SW480 (cell line): ENCODE results near the gene GABPB1.
"Not testable (repeated sequence)": the region's sequence is repeated elsewhere in the genome, so short reads cannot be mapped to it uniquely, and the experiment has no call there.

ENCODE experiments used
- DNase-seq: peaks from one replicate; pipeline ENCODE4 v3.0.0-alpha.2; 2016; ENCODE audit warnings: low spot score

The GABPB1 gene

GRCh38 chr15:50354838-50355618 is at the start of gene GABPB1:
TSS of gene GABPB1 (minus strand) at chr15:50355198. CDS start at chr15:50309798, 45,400 bp downstream.
- peak; percentile 82 for DNase-seq

DNA sequence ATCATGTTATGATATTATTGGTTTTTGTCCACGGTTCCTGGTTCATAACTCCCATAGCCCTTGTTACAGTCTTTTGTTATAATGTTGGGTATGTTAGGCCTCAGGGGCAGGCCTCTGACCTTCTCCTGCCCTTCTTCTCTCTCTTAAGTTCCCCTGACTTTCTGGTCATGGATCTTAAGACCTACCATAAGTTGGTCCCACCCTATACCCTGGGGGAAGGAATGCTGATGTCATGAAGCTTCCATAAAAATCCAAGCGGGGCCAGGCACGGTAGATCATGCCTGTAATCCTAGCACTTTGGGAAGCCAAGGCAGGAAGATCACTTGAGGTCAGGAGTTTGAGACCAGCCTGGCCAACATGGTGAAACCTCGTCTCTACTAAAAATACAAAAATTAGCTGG is 36.6 kb upstream of the GABPB1 start:
- DNase-seq = not testable (repeated sequence)

DNA sequence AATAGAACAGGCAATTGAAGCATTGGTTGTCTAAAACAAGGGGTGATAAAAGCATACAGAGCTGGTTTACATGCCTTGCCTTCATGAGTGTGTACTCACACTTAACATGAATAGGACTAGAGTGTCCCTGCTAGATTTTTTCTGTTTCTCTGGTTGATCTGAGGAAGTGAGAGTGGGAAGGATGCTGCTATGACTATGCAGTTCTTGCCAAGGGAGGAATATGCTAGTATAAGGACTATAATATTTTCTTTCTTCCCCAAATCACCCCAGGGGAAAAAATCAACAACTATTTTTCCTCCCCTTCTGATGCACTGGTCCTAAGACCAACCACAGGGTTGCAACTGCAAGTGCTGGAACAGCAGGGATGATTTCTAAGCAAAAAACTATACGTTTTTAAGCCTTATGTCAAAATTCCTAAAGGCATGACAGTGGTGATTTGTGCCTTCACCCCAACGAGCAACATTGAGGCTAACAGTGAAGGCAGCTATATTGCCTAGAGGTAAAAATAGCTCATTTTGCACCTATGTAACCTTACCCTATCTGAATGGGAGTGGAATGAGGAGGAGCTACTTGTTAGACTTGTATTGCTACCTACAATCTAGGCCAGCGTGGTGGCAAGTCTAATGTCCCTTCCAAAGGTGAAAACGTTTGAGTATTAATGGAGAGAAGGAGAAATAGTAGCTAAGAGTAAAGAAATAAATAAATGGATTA is 35.7 kb upstream of the GABPB1 start:
- no peak for DNase-seq

GRCh38 chr15:50382408-50382807 is 27.4 kb upstream of the GABPB1 start:
- DNase-seq = not testable (repeated sequence)

DNA sequence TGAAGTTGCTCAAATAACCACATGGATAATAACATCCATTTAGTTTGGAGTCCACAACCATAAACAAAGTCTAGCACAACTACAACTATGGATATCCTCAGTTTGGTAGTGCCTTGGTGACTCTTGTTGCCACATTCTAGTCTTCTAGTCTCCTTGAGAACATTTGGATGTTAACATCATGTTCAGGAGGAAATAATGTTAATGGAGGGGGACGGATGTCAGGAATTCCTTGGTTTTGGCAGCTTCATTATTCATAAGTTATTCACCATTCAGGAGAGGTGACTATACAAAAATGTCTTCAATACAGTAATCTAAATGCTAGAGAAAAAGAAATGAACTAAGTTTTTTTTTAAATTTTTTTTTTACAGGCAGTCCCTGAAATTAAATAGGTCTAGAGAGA is 26.4 kb upstream of the GABPB1 start:
- no peak for DNase-seq

DNA sequence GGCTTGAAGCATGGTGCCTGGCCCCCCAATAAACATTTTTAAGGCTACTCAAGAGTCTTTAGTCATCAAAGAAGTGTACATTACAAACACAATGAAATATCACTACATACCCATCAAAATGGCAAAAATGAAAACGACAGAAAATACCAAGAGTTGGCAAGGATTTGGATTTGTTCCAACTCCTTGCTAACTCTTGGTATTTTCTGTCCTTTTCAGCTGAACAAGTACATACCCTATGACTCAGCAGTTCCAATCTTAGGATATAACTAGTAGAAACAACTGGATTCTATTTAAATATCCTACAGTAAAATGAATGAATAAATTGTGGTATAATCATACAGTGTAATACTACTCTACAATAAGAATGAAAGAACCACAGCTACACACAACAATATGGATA is 25.1 kb upstream of the GABPB1 start:
- no peak for DNase-seq

GRCh38 chr15:50379413-50379812 is 24.4 kb upstream of the GABPB1 start:
- DNase-seq = not testable (repeated sequence)

- no peak for DNase-seq
Measured at GRCh38 chr15:50378776-50379175, 23.8 kb upstream of the GABPB1 start.

DNA sequence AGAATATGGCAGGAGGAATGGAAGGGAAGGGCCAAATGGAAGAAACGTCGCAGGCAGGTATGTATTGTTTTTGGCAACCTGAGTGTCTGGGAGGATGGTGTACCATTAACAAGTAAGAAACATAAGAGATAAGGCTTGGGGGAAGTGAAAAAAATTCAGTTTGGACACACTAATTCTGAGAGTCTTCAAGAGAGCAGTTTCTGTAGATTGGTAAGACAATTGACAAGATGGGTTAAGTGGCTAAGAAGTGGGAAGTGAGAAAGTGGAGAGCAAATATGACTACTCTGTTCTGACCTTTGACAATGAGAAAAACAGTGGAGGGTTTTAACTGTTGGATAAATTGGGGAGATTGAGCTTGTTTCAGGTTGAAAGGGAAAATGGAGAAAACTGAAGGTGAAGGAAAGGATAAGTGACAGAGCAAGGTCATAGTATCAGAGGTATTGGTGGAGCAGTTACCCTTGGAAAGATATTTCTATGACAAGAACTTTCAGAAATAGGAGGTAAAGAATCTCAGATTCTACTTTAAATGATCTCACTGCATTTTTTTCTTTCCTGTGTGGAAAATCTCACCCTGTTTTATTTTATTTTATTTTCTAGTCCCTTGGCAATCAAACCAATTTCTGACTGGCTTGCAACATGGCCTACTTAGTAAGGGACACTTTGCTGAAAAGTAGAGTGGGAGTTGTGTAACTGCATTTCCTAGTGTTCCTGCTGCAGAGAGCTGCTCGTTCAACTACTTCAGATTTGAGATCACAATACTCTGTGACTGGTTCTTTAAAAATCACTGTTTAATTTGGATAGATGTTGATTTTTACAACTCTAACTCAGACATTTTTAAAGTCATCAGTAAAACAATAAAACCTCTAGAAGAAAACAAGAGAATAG is 23.1 kb upstream of the GABPB1 start:
- DNase-seq = no peak

GRCh38 chr15:50369564-50369963 is 14.6 kb upstream of the GABPB1 start:
- DNase-seq = not testable (repeated sequence)

GRCh38 chr15:50365971-50366370 is 11.0 kb upstream of the GABPB1 start:
- no peak for DNase-seq

DNA sequence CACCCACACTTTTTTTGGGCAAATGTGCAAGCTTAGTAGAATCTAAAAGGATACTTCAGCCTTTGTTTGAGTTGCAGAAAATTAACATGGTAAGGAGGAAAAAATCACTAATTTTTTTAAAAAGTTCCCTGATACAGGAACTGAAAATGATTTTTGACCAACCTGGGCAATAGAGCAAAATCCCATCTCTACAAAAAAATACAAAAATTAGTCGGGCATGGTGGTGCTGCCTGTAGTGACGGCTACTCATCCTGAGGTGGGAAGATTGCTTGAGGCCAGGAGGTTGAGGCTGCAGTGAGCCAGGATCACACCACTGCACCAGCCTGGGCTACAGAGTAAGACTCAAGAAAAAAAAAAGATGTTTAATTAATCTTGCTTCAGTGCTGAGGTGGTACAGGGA is 10.6 kb upstream of the GABPB1 start:
- no peak for DNase-seq

DNA sequence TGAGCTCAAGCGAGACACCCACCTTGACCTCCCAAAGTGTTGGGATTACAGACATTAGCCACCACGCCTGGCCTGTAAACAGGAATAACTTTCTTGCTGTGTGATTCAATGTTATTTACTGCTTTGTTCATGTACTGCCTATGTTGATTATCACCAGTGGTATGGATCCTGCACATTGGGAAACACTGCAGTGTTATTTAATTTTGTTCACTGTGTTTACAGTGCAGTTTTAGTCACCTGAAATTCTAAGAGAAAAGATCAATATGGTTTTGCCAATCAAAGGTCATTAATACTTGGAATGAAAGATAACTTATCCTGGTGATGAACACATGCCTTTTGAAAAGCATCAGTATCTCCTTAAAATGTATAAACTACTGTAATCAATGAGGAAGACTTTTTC is 8.6 kb upstream of the GABPB1 start:
- DNase-seq = no peak

GRCh38 chr15:50361756-50362155 is 6.8 kb upstream of the GABPB1 start:
- DNase-seq = no peak

- peak; percentile 21 for DNase-seq
Measured at GRCh38 chr15:50358845-50359244, 3.8 kb upstream of the GABPB1 start.

DNA sequence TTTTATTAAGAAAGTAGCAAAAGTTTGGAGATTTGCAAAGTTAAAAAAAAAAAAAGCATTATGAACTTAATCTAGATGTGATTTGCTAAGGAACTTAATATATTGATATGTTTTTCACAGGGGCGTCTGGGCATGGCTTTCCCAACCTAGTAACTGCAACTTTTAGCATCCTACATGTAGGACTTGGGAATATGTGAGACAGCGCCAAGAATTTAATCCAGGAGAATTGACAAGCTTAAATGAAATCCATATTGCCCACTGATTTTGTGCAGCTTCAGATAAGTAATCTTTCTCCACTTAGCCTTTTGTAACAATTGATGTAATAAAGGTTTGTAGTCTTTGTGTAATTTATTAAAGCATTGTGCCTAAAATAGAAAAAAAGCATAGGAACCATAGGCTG is 982 bp upstream of the GABPB1 start:
- DNase-seq = no peak

DNA sequence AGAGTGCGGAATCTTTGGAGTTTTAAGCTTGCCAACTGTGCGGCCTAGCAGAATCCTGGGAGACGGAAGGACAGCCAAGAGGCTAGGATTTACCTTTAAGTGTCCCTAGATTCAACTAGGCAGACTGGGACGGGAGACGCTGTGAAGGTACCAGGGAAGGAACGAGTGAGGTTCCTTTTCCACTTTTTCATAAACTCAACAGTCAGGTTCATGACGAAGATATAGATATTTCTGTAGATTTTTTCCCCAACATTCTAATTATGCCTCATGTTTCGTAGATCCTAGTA is 564 bp upstream of the GABPB1 start:
- no peak for DNase-seq

DNA sequence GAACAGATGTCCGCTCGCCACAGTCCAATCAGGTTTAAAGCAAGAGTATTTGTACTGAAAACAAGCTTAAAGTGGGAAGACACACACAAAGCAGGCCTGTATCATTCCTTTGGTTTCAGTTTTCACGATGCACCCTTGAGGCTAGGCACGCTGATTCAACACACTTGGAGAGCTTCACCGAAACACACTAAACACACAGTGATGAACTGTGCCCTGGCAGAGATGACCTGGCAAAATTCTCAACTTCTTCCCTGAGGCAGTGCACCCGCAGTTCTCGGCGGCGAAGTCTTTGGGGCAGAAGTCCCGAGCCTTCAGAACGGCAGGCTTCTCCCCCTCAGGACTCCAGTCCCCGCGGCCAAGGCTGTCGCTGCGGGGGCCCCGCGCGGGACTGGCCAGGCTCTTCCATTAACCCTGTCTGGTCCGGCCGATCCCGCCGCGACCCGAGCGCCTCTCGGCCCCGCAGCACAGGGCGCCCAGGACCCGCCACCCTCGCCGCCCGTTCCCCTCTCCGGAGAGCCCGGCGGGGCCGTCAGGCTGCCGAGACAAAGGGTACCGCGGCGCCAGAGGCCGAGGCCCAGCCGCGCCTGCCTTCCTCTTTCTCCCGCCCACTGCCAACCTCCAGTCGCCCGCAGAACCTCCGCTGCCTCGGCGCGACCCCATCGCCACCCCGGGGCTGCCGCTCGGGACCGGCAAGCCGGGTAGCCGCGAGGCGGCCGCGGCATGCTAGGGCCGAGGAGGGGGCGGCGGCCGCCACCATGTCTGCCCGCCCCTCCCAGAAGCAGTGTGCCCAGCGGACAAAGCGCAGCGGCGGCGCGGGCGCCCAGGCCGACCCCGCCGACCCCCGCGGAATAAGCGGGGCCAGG is 792 bp downstream of the GABPB1 start:
- peak; percentile 68 for DNase-seq

DNA sequence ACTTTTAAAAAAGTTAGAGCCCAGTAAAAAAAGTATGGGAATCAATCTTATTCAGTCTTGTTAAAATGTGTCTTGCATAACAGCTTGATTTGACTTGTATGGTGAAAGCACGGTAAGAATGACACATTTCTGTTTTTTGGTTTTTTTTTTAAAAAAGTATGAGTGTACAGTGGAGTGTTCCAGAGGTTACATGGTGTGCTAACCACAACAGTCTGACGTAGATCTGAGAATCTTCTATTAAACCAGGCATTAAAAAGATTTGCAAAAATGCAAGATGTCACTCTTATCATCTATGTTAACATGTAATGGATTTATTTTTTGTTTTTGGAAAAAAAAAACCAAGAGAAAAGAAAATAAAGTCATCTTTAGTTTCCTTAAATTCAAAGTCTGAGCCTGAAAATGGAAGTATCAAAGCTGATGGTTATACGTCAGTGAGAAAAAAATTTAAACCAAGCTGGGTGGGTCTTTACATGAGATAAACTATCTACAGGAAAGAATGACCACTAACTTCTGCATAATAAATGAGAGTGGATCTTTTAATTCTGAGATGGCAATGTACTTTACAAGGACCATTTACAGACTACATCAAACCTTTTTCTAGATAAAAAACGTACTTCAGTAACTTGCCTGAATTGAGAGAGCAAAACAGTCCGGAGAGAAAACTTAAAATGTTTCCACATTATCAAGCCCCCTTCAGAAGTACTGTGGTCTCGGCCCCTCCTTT is 1.6 kb downstream of the GABPB1 start:
- DNase-seq = peak; percentile 9

DNA sequence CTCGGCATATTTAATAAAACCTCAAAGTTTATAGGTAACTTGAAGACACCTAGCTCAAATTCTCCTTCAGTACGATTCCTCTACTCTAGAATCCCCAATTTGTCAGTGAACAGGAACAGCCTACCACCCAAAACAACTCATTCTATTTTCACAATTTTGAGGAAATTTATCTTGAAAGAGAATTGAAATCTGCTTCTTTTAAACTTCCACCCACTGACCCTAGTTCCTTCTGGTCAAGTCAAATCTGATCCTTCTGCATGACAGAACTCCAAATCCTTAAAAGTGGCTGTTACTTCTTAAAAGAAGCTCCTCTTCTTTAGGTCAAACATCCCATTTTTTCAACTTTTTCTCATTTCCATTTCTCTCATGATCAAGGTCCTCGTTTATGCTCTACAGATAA is 4.4 kb downstream of the GABPB1 start:
- no peak for DNase-seq

GRCh38 chr15:50345298-50345697 is 9.7 kb downstream of the GABPB1 start:
- no peak for DNase-seq
